SKM-1 (cell line): ENCODE measurements around the gene IDH2.

Experiments
- DNase-seq: peaks from one replicate; lab custom pipeline; 2025; ENCODE audit not compliant: unreplicated experiment; lab: John Stamatoyannopoulos, UW

Gene IDH2

GRCh38 chr15:90064911-90065681 lies 37.2 kb downstream of the IDH2 start:
- DNase-seq, result no peak

GRCh38 chr15:90063770-90064247 lies 38.5 kb downstream of the IDH2 start:
- DNase-seq, result peak; percentile 72

- DNase-seq, result no peak
Measured at GRCh38 chr15:90062973-90063769, 39.1 kb downstream of the IDH2 start.

- no peak for DNase-seq
Measured at GRCh38 chr15:90062462-90062932, 39.8 kb downstream of the IDH2 start.

- no peak for DNase-seq
Measured at GRCh38 chr15:90062023-90062442, 40.2 kb downstream of the IDH2 start.

- no peak for DNase-seq
Measured at GRCh38 chr15:90060797-90061196, 41.5 kb downstream of the IDH2 start.

GRCh38 chr15:90059208-90059985 lies 42.9 kb downstream of the IDH2 start:
- peak; percentile 98 for DNase-seq

GRCh38 chr15:90058775-90059174 lies 43.5 kb downstream of the IDH2 start:
- no peak for DNase-seq

- no peak for DNase-seq
Measured at GRCh38 chr15:90058308-90058707, 44.0 kb downstream of the IDH2 start.

GRCh38 chr15:90056529-90056928 lies 45.7 kb downstream of the IDH2 start:
- no peak for DNase-seq

- no peak for DNase-seq
Measured at GRCh38 chr15:90055182-90055581, 47.1 kb downstream of the IDH2 start.

GRCh38 chr15:90054618-90055097 lies 47.6 kb downstream of the IDH2 start:
- DNase-seq, result no peak

- DNase-seq, result no peak
Measured at GRCh38 chr15:90053685-90054466, 48.4 kb downstream of the IDH2 start.

- no peak for DNase-seq
Measured at GRCh38 chr15:90051874-90052273, 50.4 kb downstream of the IDH2 start.

GRCh38 chr15:90049666-90050604 lies 52.3 kb downstream of the IDH2 start:
- DNase-seq, result no peak

- no peak for DNase-seq
Measured at GRCh38 chr15:90049030-90049429, 53.2 kb downstream of the IDH2 start.

- DNase-seq, result no peak
Measured at GRCh38 chr15:90047956-90048575, 54.2 kb downstream of the IDH2 start.

- DNase-seq, result no peak
Measured at GRCh38 chr15:90046911-90047392, 55.3 kb downstream of the IDH2 start.

GRCh38 chr15:90046289-90046688 lies 56.0 kb downstream of the IDH2 start:
- DNase-seq, result no peak
